Calu3 (cell line): Measurements from ENCODE around the gene EPHX1. TPM values are rescaled to one million over a fixed set of nuclear protein-coding genes. Genes with fewer than 3 reads are reported as not detected.

Experiments used
- BruUV-seq: library from RNA; stranded (reverse); fragments of 400-500 nt; replicated peaks from 2 replicates; lab custom pipeline; 2021; lab: Mats Ljungman, UMichigan
- CTCF ChIA-PET: fragments of 300-600 bp; sonication (Branson Sonifier 250); formaldehyde crosslinking; loops from one replicate; lab custom pipeline; 2022; ENCODE audit warnings: antibody characterized with exemption; lab: Charles Lee
- DNase-seq: peaks from one replicate; pipeline ENCODE4 v3.0.0; 2022
- H3K27ac Mint-ChIP-seq: one replicate; pipeline ENCODE4 v1.8.0; 2022; ENCODE audit warnings: mixed read lengths; ENCODE audit not compliant: unreplicated experiment
- H3K27me3 Mint-ChIP-seq: one replicate; pipeline ENCODE4 v1.8.0; 2022; ENCODE audit warnings: mixed read lengths; ENCODE audit not compliant: unreplicated experiment
- H3K36me3 Mint-ChIP-seq: one replicate; pipeline ENCODE4 v1.8.0; 2022; ENCODE audit warnings: mild to moderate bottlenecking, moderate library complexity, mixed read lengths; ENCODE audit not compliant: insufficient read depth, unreplicated experiment
- H3K4me1 Mint-ChIP-seq: one replicate; pipeline ENCODE4 v1.8.0; 2022; ENCODE audit warnings: mild to moderate bottlenecking, low read depth, mixed read lengths; ENCODE audit not compliant: unreplicated experiment
- H3K4me3 Mint-ChIP-seq: one replicate; pipeline ENCODE4 v1.8.0; 2022; ENCODE audit warnings: mild to moderate bottlenecking, low read depth, moderate library complexity, mixed read lengths; ENCODE audit not compliant: unreplicated experiment
- H3K9me3 Mint-ChIP-seq: one replicate; pipeline ENCODE4 v1.8.0; 2022; ENCODE audit warnings: low read depth, mixed read lengths; ENCODE audit not compliant: unreplicated experiment
- intact Hi-C: fragments of 100-400 bp; cut with micrococcal nuclease; formaldehyde crosslinking; loops from one replicate; pipeline ENCODE4 v1.10.0; 2022; ENCODE audit not compliant: unreplicated experiment
- total RNA-seq: library from RNA; stranded (reverse); gene quantifications from 2 replicates; pipeline ENCODE4 v1.2.3, GENCODE V29; 2022
- TF ChIP-seq, protein P1 (sequence below): fragments of 200-600 bp; IDR thresholded peaks from one replicate; pipeline ENCODE4 v1.8.0; 2022; ENCODE audit warnings: antibody characterized with exemption; ENCODE audit not compliant: unreplicated experiment

EPHX1 gene
- total RNA-seq, 1 experiment from 2014 or later = 46.6 TPM

DNA sequence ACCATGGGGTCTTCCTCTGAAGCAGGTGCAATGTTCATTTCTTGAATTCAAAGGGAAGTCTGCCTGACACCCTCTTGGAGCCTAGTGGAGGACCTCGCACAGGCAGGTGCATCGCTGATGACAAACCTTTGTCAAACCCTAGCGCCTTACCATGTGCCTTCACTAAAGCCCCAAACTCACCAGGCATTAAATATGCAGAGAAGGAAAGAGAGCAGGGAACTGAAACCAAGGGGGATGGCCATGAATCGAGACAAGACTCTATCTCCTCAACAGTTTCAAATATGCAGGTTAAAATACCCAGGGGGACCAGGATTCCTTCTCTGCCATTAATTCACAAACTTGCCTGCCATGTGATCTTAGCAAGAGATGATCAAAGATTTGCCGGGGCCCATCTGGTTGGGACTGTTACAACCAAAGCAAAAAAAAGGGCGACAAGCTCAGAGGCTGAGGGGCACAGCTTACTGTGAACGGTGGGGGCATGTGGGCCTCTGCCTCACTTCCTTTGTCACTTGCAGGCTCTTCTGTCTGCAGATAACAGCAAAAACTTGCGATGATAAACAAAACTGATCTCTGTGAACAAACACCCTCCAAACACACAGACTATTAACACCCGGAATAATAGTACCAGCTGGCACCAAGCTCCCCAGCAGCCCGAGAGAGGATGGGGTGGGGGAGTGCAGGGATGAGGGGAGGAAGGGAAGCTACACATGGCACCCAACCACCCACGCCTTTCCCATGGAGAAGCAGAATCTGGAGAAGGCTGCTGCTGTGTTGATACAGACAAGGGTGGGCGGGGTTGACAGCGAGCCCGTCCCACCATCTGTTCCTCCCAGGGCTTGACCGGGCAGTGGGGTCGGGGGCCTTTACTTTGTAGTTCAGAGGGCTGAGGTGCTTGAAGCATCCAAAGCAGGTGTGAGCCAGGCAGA is 38.4 kb downstream of the EPHX1 start:
- CTCF ChIA-PET = interaction anchor here (1.0 kb wide), 1 partner anchor 16 kb away, joined by 4 read pairs; no protein-coding TSS in a partner anchor
- DNase-seq = no peak
- TF ChIP-seq, protein P1, sequence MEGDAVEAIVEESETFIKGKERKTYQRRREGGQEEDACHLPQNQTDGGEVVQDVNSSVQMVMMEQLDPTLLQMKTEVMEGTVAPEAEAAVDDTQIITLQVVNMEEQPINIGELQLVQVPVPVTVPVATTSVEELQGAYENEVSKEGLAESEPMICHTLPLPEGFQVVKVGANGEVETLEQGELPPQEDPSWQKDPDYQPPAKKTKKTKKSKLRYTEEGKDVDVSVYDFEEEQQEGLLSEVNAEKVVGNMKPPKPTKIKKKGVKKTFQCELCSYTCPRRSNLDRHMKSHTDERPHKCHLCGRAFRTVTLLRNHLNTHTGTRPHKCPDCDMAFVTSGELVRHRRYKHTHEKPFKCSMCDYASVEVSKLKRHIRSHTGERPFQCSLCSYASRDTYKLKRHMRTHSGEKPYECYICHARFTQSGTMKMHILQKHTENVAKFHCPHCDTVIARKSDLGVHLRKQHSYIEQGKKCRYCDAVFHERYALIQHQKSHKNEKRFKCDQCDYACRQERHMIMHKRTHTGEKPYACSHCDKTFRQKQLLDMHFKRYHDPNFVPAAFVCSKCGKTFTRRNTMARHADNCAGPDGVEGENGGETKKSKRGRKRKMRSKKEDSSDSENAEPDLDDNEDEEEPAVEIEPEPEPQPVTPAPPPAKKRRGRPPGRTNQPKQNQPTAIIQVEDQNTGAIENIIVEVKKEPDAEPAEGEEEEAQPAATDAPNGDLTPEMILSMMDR = no peak

DNA sequence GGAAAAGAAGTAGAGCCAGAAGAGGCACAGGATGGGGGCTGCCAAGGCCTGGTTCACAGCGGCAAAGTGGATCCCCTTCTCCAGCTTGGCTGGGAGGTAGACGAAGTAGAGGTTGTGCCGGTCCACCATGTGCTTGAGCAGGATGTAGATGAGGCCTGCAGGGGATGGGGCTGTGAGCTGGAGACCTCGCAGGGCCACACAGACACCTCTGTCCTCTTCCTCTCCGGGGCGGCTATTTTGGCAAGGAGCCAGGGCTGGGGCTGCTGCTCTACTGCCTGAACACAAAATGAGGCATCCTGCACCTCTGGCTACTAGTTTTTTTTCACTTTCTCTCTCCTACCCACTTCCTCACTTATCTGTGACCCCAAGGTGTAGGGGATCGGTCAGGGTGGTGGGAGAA is 40.0 kb downstream of the EPHX1 start:
- no TSS peak for BruUV-seq
- no peaks in the 10 kb centered on the region for H3K9me3 Mint-ChIP-seq
- H3K27ac Mint-ChIP-seq = peak overlapping the region; percentile 51
- H3K4me1 Mint-ChIP-seq = no peaks in the 10 kb centered on the region
- H3K27me3 Mint-ChIP-seq = no peaks in the 10 kb centered on the region
- no peak for DNase-seq
- no peak overlapping the region for H3K4me3 Mint-ChIP-seq
- CTCF ChIA-PET = no interaction called here
- TF ChIP-seq, protein P1 = no peak
- intact Hi-C loops = loop anchor here (5.0 kb wide), 1 partner anchor 62 kb away; no protein-coding TSS in a partner anchor
- H3K36me3 Mint-ChIP-seq = peaks cover 95% of the 10 kb centered on the region

More for the DNA sequence above, 38.4 kb downstream of the EPHX1 start:
- Mint-ChIP-seq H3K4me1 (no peaks in the 10 kb centered on the region), H3K27me3 (no peaks in the 10 kb centered on the region), H3K4me3 (no peak overlapping the region), H3K9me3 (no peaks in the 10 kb centered on the region), H3K27ac (peak overlapping the region; percentile 20), H3K36me3 (peaks cover 97% of the 10 kb centered on the region)
- BruUV-seq = no TSS peak
- intact Hi-C loops = loop anchor here (5.0 kb wide), 1 partner anchor 64 kb away; no protein-coding TSS in a partner anchor

DNA sequence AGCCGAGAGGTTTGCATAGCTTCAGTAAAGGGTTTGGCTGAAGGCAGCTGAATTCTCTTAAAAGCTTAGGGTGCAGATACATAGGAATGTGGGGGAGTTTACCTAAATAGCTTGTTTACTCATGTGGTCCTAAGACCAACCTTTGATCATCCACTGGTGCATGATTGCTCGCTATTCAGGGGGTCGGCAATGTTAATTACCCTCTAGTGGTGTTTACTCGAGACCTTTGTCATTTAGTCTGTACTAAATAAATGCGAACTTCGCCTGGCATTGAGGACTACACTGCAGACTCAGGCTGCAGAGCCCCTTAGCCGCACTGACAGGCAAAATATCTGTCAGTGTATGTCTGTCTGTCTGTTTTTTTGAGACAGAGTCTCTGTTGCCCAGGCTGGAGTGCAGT is 40.4 kb downstream of the EPHX1 start:
- intact Hi-C loops = no loop called here
- Mint-ChIP-seq H3K27me3 (no peaks in the 10 kb centered on the region), H3K36me3 (peaks cover 90% of the 10 kb centered on the region), H3K27ac (peak overlapping the region; percentile 51), H3K4me1 (no peaks in the 10 kb centered on the region), H3K4me3 (no peak overlapping the region), H3K9me3 (no peaks in the 10 kb centered on the region)
- no peak for DNase-seq
- TF ChIP-seq, protein P1 = no peak
- no TSS peak for BruUV-seq
- CTCF ChIA-PET = no interaction called here

DNA sequence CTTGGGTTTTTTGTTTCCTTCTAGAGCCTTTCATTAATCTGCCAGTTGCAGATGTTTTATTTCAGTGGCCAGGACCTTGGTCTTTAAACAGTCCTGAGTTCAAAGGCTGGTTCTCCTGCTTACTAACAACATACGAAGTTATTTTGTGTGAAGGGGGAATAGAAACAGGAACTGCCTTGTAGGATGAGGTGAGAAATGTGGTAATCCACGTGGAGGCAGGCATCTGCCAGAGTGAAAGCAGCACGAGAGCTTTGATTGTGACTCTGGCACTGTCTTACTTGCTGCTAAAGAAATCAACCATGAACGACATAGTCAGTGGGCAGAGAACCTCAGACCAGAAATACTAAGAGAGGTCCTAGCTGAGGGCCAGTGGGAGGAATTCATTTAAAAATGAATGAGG is 41.9 kb downstream of the EPHX1 start:
- Mint-ChIP-seq H3K27me3 (no peaks in the 10 kb centered on the region), H3K9me3 (no peaks in the 10 kb centered on the region), H3K36me3 (peaks cover 90% of the 10 kb centered on the region), H3K4me3 (no peak overlapping the region), H3K4me1 (no peaks in the 10 kb centered on the region), H3K27ac (no peak overlapping the region)
- BruUV-seq = no TSS peak
- no peak for DNase-seq
- CTCF ChIA-PET = no interaction called here
- TF ChIP-seq, protein P1 = no peak
- intact Hi-C loops = no loop called here
